RKO (cell line): ENCODE data around the gene DIP2A.

Experiments used
- DNase-seq: peaks from one replicate; pipeline ENCODE4 v3.0.0-alpha.2; 2016; ENCODE audit warnings: low spot score

Gene DIP2A

DNA sequence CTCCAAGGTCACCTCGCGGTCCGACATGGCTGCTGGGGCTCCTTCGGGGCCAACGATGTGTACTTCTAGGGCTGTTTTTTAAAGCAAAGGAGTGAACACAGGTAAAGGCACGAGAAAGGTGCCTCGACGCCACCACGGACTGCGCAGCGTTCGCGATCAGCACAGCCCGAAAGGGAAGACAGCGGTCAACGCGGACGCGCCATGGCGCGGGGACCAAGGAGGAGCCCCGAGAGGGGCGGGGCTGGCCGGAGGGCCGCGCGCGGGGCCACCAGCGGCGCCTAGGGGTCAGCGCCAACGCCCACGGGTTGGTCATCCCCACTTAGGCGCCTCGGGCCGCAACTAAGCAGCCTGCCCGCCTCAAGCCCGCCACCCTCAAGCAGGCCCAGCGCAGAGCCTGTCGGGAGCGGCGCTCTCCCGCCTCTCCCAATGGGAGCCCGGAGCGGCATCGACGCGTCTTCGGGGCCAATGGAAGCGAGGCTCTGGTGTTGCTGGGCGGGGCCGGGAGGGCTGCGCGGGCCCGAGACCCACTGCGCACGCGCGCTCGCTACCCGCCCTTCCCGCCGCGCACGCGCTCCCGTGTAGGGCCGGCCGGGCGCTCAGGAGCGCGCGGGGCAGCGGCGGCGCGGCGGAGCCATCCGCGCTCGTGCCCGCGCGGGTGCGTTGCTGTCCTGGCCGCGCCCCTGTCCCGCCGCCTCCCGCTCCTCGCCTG, at the start of gene DIP2A:
TSS of gene DIP2A (plus strand) at position 577 of the 709 bp plus-strand sequence. CDS start 241 bp downstream, outside the sequence.
- DNase-seq = peak; percentile 97

DNA sequence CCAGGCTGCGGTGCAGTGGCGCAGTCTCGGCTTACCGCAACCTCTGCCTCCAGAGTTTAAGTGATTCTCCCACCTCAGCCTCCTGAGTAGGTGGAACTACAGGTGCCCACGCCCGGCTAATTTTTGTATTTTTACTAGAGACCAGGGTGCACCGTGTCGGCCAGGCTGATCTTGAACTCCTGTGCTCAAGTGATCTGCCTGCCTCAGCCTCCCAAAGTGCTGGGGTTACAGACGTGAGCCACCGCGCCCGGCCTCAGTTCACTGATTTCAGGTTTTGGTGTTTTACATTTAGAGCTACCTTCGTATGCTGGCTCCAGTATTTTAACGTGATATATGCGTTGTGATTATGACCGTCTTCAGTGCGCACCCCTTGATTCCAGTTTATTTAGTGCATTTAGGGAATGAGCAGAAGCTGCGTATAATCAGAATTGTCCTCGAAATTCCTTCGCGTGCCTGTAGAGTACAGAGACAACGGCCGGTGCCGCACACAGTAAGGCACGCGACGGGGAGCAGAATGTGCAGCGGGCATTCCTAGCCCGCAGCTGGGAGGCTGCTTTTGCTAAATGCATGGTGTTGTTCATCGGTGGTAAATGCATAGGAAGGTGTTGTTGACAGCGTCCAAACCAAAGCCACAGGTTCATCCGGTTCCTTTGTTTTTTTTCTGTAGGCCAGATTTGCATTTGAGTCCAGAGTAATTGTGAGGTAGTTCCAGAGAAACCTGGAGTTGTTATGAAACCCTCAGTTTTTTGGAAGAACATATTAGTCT, 48.9 kb upstream of the DIP2A start:
- no peak for DNase-seq

DNA sequence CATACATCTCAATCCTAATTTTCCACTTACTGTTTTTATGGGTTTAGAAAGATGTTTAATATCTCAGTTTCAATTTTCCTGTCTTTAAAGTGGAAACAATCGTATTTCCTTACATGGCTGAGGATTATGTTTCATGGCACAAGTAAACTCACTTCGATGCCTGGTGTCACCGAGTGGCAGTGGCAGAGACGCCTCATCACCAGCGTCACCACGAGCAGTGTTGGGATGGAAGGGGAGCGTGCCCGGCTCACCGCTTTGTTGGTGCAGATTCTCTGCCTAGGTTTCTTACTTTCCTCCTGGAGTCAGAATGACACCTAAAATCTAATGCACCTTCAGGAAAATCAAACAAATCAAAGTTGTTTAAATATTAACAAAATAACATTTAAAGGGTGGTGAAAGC, 48.2 kb upstream of the DIP2A start:
- no peak for DNase-seq

GRCh38 chr21:46411236-46411635, 47.5 kb upstream of the DIP2A start:
- no peak for DNase-seq

- no peak for DNase-seq
Observed at GRCh38 chr21:46411691-46412090, 47.0 kb upstream of the DIP2A start.

- DNase-seq = no peak
Observed at GRCh38 chr21:46412521-46413364, 45.9 kb upstream of the DIP2A start.

GRCh38 chr21:46413365-46413696, 45.4 kb upstream of the DIP2A start:
- DNase-seq = no peak

DNA sequence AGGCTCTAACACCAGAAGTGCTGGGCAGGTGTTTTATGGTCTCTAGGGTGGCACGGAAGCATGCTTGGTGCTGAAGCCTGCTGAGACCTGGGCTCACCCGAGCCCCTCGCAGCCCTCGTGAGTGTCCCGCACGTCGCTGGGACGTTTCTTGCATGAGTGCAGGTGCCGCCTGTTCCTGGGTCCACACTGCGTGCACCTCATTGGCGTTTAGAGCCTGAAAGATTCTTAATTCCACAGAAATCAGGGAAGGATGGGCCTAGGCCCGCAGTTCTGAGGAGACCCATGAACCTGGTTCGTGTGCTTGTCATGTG, 43.8 kb upstream of the DIP2A start:
- no peak for DNase-seq

GRCh38 chr21:46416551-46416950, 42.1 kb upstream of the DIP2A start:
- no peak for DNase-seq

GRCh38 chr21:46418265-46418946, 40.3 kb upstream of the DIP2A start:
- DNase-seq = no peak

DNA sequence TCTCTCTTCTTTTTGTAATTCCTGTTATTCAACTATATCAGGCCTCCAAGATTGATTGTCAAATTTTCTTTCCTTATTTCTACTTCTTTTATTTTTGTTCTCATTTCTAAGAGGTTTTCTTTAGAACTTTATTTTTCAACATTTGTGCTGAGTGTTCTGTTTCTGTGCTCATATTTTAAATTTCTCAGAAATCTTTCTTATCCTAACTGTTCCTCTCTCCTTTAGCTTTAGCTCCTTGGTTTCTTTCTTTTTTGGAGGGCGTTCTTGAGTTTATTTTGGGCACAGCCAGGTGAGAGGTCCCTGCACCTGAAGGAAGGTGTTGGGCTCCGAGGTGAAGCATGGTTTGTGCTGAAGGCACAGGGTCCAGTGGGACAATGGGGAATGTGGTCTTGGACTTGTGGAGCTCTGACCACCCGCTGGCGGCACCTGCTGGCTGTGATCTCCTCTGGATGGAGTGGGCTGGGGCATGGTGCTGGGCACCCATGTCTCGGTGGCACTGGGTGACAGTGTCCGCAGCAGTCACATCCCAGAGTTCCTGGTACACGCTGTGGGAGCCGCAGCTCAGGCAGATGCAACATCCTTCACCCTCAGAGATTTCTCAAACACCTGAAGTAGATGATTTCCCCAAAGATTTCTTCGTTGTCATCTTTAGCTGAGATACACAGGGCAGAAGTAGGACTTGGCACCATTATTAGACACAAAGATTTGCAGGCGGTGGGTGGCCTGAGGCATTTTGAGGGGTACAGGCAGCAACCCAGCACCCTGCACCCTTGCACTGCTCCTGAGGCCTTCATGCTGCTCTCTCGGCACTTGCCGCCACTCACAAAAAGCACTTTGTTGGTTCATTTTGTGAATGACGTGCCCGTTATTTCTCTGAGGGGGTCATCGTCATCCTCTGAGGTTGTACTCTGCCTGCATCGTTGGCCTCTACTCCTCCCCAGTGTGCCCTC, 38.2 kb upstream of the DIP2A start:
- DNase-seq = no peak

DNA sequence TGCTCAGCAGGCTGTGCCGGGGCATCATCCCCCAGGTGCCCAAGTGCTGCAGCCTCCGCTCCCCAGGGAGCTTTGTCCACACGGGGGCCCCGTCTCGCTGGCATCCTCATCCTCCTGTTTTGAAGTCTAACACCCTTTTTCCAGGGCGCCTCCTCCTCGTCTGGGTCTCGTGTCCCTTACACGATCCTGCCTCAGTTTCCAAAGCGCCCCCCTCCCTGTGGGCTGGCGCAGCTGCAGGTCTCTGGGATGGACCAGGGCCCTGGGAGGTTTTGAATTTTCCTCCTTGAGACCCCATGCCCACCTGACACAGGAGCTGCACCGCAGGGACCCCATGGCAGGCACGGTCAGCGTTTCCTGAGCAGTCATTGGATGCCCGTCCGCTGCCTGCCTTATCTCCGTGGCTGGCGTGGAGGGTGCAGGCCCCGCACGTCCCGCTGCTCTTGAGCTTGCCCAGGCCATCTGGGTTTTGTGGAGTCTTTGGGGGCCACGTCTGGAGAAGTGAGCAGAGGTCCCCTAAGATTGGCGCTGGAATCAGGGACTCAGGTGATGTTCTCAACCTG, 37.4 kb upstream of the DIP2A start:
- DNase-seq = no peak

- no peak for DNase-seq
Observed at GRCh38 chr21:46421756-46422555, 36.7 kb upstream of the DIP2A start.

GRCh38 chr21:46422636-46423241, 36.0 kb upstream of the DIP2A start:
- DNase-seq = no peak

DNA sequence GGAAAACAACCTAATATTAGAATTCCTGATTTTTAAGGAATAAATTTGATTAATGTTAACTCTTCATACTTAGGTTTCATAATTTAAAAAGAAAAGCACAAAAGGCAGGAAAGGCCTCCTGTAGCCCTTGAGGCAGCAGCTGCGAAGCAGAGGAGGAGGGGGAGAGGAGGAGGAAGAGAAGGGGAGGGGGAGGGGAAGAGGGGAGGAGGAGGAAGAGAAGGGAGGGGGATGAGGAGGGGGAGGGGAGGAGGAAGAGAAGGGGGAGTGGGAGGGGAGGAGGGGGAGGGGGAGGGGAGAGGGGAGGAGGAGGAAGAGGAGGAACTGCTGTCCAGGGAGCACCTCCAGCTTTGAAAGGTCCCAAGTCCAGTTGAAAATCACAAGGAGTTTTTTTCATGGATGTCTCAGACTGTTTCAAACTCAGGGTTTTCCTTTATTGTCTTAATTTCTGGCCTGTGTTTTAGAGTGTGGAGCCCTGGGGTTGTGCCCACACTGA, 35.1 kb upstream of the DIP2A start:
- no peak for DNase-seq

DNA sequence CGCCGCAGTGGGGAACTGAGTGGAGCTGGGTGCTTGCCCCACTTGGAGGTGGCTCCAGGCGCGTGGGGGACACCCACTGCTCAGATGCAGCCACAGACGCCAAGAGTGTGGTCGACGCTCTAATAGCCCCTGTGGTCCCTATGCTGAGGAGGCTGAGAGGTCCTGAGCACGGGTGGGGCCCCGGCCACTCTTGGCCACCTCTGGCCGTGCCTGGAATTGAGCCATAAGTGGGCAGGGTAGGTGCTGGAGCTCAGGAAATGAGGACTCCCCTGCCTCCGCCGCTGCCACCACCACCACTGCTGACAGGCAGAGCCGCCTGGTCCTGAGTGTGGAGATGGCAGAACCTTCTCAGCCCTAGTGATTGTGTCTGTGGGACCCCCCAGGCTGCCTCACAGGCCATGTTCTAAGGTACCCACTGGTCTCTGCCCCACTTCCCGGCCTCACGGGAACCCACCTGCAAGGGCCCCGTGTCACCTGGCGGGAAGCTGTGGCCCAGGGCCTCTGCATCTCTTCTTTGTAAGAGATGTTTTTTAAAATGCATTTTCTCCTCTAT, 34.6 kb upstream of the DIP2A start:
- no peak for DNase-seq

- no peak for DNase-seq
Observed at GRCh38 chr21:46424621-46425020, 34.1 kb upstream of the DIP2A start.

DNA sequence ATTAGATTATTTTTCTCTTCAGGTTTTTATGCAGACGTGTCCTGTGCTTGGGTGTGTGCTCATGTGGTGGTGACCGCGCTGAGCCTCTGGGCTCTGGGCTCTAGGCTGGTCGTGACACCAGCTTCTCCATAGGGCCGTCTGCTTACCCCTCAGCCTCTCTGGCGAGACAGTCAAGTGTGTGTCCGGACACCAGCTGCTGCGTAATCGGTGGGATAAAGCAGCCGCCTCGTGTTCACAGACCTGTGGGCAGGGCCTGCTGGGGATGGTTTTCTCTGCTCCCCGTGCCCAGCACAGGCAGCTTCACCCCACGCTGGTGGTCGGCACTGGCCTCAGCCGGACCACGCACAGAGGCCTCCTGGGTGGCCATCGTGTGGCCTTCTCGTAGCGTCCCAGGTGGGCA, 33.6 kb upstream of the DIP2A start:
- no peak for DNase-seq

DNA sequence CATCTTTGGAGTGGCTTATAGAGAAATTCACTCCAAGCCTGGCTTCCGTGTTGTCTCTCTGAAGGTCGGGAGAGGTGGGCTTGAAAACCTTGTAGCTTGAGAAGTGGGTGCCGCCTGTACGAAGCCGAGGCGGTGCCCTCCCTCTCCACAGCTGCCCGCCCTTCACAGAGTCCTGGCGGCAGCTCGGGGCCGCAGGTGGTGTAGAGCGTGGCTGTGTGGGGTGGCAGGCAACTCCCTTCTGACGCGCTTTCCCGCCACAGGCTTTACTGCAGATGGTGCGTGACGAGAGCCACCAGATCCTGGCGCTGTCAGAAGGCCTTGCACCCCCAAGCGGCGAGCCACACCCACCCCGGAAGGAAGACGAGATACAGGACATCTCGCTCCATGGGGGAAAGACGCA, 33.1 kb upstream of the DIP2A start:
- DNase-seq = no peak
